Measurements from ENCODE around the gene HVCN1. TPM values are rescaled to one million over a fixed set of nuclear protein-coding genes. Genes with fewer than 3 reads are reported as not detected.

HVCN1 gene
- polyA plus RNA-seq, 1 experiment, result 6.9 TPM

DNA sequence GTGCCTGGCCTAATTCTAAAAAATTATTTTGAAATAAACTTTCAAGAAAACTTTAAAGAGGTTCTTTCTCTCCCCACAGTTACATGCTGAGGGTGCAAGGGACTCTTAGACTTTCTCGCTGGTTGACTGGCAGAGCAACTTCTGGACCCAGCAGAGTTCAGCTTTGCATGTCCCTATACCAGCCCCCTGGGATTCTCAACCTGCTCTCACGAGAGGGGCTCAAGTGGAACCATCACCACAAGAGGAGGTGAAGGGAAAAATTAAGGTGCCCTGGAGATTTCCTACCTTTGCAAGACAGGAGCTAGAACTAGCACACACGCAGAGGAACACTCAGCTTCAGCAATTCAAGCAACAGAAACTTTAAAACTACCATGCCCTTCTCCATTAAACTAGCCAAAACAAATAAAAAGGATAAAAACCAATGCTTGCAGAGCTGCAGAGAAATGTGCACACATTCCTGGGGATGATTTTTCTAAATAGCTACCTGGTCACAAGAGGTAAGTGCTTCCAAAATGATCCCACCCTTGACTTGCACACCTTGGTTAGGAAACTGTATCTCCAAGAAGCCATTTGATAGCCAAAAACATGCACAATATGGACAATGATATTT, 2.5 kb downstream of the HVCN1 start:
- CTCF ChIA-PET, result interaction anchor here (1.0 kb wide), 1 partner anchor 201 kb away, joined by 3 read pairs; no protein-coding TSS in a partner anchor
- TF ChIP-seq, protein P1, sequence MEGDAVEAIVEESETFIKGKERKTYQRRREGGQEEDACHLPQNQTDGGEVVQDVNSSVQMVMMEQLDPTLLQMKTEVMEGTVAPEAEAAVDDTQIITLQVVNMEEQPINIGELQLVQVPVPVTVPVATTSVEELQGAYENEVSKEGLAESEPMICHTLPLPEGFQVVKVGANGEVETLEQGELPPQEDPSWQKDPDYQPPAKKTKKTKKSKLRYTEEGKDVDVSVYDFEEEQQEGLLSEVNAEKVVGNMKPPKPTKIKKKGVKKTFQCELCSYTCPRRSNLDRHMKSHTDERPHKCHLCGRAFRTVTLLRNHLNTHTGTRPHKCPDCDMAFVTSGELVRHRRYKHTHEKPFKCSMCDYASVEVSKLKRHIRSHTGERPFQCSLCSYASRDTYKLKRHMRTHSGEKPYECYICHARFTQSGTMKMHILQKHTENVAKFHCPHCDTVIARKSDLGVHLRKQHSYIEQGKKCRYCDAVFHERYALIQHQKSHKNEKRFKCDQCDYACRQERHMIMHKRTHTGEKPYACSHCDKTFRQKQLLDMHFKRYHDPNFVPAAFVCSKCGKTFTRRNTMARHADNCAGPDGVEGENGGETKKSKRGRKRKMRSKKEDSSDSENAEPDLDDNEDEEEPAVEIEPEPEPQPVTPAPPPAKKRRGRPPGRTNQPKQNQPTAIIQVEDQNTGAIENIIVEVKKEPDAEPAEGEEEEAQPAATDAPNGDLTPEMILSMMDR (IDR thresholded peaks at IDR 0.05; ENCODE audit: low read depth, low read length), result no peak
- Histone ChIP-seq H3K4me3 (ENCODE audit: low read depth, low read length) (no peak overlapping the region), H3K27me3 (ENCODE audit: control insufficient read depth, insufficient read depth, low read length) (peaks cover 16% of the 10 kb centered on the region), H3K9me3 (ENCODE audit: control insufficient read depth, insufficient read depth, low read length) (peaks cover 4% of the 10 kb centered on the region; the same call in 1 of the 2 replicates), H3K27ac (ENCODE audit: low read depth, low read length) (no peak overlapping the region)
- no peak for DNase-seq (ENCODE audit: low read depth, low spot score)
- POLR2A ChIA-PET, result no interaction called here

DNA sequence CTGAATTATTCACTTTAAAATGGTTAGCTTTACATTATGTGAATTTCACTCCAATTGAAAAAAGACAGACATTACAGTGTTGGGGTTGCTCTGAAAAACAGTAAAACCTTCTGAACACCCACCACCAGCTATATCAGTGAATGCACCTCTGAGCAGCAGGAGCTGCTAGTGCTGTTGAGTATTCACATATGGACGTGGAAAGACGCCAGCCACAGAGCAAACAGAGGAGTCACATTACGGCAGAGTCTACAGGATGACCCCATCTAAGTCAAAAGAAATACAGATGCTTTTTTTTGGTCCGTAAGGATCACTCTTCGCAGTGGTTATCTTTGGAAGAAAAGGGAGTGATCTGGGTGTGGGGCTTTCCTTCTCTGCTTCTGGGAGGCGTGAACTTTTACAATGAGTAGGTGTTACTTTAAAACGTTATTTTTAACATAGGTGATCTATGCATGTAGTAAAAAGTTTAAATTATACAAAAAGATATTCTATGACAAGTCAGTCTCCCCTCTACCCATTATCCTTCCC, 4.5 kb downstream of the HVCN1 start:
- Histone ChIP-seq H3K4me3 (ENCODE audit: low read depth, low read length) (no peak overlapping the region), H3K9me3 (ENCODE audit: control insufficient read depth, insufficient read depth, low read length) (peaks cover 4% of the 10 kb centered on the region; the same call in 1 of the 2 replicates), H3K27me3 (ENCODE audit: control insufficient read depth, insufficient read depth, low read length) (peaks cover 16% of the 10 kb centered on the region), H3K27ac (ENCODE audit: low read depth, low read length) (no peak overlapping the region)
- peak; percentile 42 for DNase-seq (ENCODE audit: low read depth, low spot score)
- POLR2A ChIA-PET, result no interaction called here
- TF ChIP-seq, protein P1 (IDR thresholded peaks at IDR 0.05; ENCODE audit: low read depth, low read length), result no peak
- CTCF ChIA-PET, result no interaction called here

DNA sequence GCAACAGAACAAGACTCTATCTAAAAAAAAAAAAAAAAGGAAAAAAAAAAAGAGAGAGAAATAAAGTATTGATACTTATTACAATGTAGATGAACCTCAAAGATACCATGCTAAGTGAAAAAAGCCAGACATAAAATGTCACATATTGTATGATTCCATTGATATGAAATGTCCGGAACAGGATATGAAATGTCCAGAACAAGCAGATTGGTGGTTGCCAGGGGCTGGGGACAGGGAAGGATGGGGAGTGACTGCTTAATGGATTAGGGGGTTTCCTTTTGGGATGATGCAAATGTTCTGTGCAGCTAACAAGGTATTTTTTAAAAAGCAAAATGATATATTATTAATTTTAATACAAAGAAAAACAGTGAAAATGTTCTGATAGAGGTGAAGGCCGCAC, 5.0 kb downstream of the HVCN1 start:
- peaks cover 16% of the 10 kb centered on the region for H3K27me3 ChIP-seq (ENCODE audit: control insufficient read depth, insufficient read depth, low read length)
- TF ChIP-seq, protein P1 (IDR thresholded peaks at IDR 0.05; ENCODE audit: low read depth, low read length), result no peak
- no peak overlapping the region for H3K4me3 ChIP-seq (ENCODE audit: low read depth, low read length)
- peaks cover 4% of the 10 kb centered on the region; the same call in 1 of the 2 replicates for H3K9me3 ChIP-seq (ENCODE audit: control insufficient read depth, insufficient read depth, low read length)
- DNase-seq (ENCODE audit: low read depth, low spot score), result no peak
- no peak overlapping the region for H3K27ac ChIP-seq (ENCODE audit: low read depth, low read length)
- POLR2A ChIA-PET, result no interaction called here
- CTCF ChIA-PET, result no interaction called here

DNA sequence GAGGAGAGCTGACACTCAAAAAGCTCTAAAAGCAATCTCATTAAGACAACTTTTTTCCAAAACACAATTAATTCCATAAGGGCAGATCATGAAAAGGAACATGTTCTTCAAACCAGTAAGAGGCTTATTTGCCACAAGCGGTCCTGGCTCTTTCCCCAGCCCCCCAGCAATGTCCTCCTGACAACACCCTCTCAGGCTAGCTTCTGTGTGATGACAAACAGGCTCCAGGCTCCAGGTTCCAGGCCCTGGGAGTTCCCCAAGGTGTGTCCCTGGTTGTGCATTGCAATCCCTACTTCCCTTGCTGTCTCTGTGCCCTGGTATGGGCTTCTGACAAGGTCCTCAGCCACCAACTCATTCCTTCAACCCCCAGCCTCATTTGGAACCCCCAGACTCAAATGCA, 8.9 kb downstream of the HVCN1 start:
- peaks cover under 1% of the 10 kb centered on the region; the same call in 1 of the 2 replicates for H3K9me3 ChIP-seq (ENCODE audit: control insufficient read depth, insufficient read depth, low read length)
- DNase-seq (ENCODE audit: low read depth, low spot score), result no peak
- no peak overlapping the region for H3K27ac ChIP-seq (ENCODE audit: low read depth, low read length)
- POLR2A ChIA-PET, result no interaction called here
- H3K4me3 ChIP-seq (ENCODE audit: low read depth, low read length), result no peak overlapping the region
- CTCF ChIA-PET, result no interaction called here
- TF ChIP-seq, protein P1 (IDR thresholded peaks at IDR 0.05; ENCODE audit: low read depth, low read length), result no peak
- peaks cover 6% of the 10 kb centered on the region for H3K27me3 ChIP-seq (ENCODE audit: control insufficient read depth, insufficient read depth, low read length)

DNA sequence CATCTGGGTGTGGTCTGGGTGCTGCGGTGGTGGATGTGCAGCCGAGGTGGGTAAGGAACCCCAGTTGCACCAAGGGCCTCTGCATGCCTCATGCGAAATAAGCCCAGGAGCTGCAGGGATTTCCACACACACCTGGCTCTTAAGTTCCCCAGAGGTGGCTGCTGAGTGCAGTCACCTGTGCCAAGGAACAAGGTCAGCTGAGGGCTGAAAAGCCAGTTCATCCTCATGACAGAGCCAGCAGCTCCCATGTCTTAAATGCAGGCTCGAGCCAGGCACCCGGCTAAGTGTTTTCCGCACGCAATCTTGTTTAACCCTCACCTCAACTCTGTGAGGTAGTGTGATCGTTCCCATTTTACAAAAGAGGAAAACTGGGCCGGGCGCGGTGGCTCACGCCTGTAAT, 9.7 kb downstream of the HVCN1 start:
- peaks cover 4% of the 10 kb centered on the region for H3K27me3 ChIP-seq (ENCODE audit: control insufficient read depth, insufficient read depth, low read length)
- ChIA-PET POLR2A (no interaction called here), CTCF (no interaction called here)
- no peaks in the 10 kb centered on the region for H3K9me3 ChIP-seq (ENCODE audit: control insufficient read depth, insufficient read depth, low read length)
- no peak for DNase-seq (ENCODE audit: low read depth, low spot score)
- H3K4me3 ChIP-seq (ENCODE audit: low read depth, low read length), result no peak overlapping the region
- TF ChIP-seq, protein P1 (IDR thresholded peaks at IDR 0.05; ENCODE audit: low read depth, low read length), result no peak
- H3K27ac ChIP-seq (ENCODE audit: low read depth, low read length), result no peak overlapping the region

Measured in AG04450 (cell line).